Small intestine (tissue), 7 donors: Measurements from ENCODE around the gene HOXA11. TPM values are rescaled to one million over a fixed set of nuclear protein-coding genes. Genes with fewer than 3 reads are reported as not detected.

Experiments
- DNase-seq, 2 donors: peaks; one replicate each; pipeline versions ENCODE4 v3.0.0 to v3.0.0-alpha.2; 2013
- FAIRE-seq: peaks from 2 replicates; lab custom pipeline; 2012; peaks lifted over from hg19 to GRCh38; lab: Jason Lieb, UNC
- H3K27ac ChIP-seq, 3 donors: one replicate each; pipeline ENCODE4 v1.5.1; 2013; ENCODE audit warnings: low read length in 2 of 3, mild to moderate bottlenecking in 2 of 3, control low read depth in 1 of 3, inconsistent platforms in 1 of 3, low read depth in 1 of 3, moderate library complexity in 1 of 3
- H3K27me3 ChIP-seq, 3 donors: one replicate each; pipeline ENCODE4 v1.6.1; 2013; ENCODE audit warnings: low read length in 3 of 3, inconsistent platforms in 1 of 3; ENCODE audit not compliant: control insufficient read depth in 3 of 3, insufficient read depth in 3 of 3
- H3K36me3 ChIP-seq, 3 donors: one replicate each; pipeline ENCODE4 v1.6.1; 2013; ENCODE audit warnings: low read length in 3 of 3, inconsistent platforms in 1 of 3, low read depth in 1 of 3, mild to moderate bottlenecking in 1 of 3, moderate library complexity in 1 of 3; ENCODE audit not compliant: control insufficient read depth in 3 of 3, insufficient read depth in 2 of 3
- H3K4me1 ChIP-seq, 3 donors: one replicate each; pipeline ENCODE4 v1.6.1; 2013; ENCODE audit warnings: low read length in 2 of 3, inconsistent platforms in 1 of 3, low read depth in 1 of 3, mild to moderate bottlenecking in 1 of 3, moderate library complexity in 1 of 3; ENCODE audit not compliant: control insufficient read depth in 3 of 3, insufficient read depth in 2 of 3
- H3K4me3 ChIP-seq, 3 donors: one replicate each; pipeline ENCODE4 v1.5.1; 2013; ENCODE audit warnings: low read length in 3 of 3, control low read depth in 1 of 3, inconsistent platforms in 1 of 3, low read depth in 1 of 3, mild to moderate bottlenecking in 1 of 3, moderate library complexity in 1 of 3
- H3K9me3 ChIP-seq, 2 donors: one replicate each; pipeline ENCODE4 v1.6.1; 2013; ENCODE audit warnings: low read depth in 1 of 2, low read length in 1 of 2; ENCODE audit not compliant: control insufficient read depth in 2 of 2, insufficient read depth in 1 of 2
- WGBS, 3 donors: extraction: QIAGEN DNeasy Blood & Tissue Kit; methylation state at CpG; one replicate each; pipeline ENCODE4 v1.1.7; 2013; 5-methylcytosine and 5-hydroxymethylcytosine counted together
- polyA plus RNA-seq, 4 donors: library from polyadenylated mRNA; stranded (reverse) in 3 of 4; unstranded in 1 of 4; fragments of 200-250 nt in 3 of 4; fragments of 120-200 nt in 1 of 4; gene quantifications; one replicate each; pipeline versions ENCODE4 v1.2.1 to v1.2.3, GENCODE V29; 2013
- donor health status: healthy with polysubstance abuse.
- donor health status: control.
- donor health status: control.
- donor health status: Bipolar disorder and iron deficiency.
- donor health status: healthy.

Gene HOXA11
- polyA plus RNA-seq, 4 donors = 0.04 TPM; not detected in 3

- peaks cover 0 to 3% (median 1%) of the 10 kb centered on the region in 3 donors for H3K4me1 ChIP-seq
- DNase-seq (no peak), FAIRE-seq (no peak)
- no peak overlapping the region for H3K4me3 ChIP-seq
- H3K27ac ChIP-seq = no peak overlapping the region
- peaks cover 5 to 83% (median 47%) of the 10 kb centered on the region in 3 donors for H3K27me3 ChIP-seq
- no peaks in the 10 kb centered on the region for H3K36me3 ChIP-seq
- H3K9me3 ChIP-seq = no peaks in the 10 kb centered on the region
Measured at GRCh38 chr7:27217951-27218350, 32.9 kb upstream of the HOXA11 start.

DNA sequence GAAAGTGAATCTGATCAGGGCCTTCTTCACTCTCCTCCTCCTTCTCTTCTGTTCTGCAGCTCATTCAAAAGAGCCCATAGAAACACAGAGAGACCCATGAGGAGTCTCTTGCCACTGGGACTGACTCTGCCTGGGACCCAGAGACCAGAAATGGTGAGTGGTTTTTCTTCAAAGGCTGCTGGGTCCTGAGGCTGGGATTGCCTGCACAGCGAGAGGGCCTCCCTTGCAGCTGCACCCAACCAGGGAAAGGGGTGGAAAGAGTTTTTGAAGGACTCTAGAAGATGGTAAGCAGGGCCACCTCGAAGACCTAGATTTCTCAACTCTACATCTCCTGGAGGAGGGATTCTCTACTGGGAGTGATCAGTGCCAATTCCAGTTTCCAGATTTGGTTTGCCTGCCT lies 30.3 kb upstream of the HOXA11 start:
- no peaks in the 10 kb centered on the region for H3K9me3 ChIP-seq
- peaks cover 5 to 87% (median 50%) of the 10 kb centered on the region in 3 donors for H3K27me3 ChIP-seq
- H3K4me3 ChIP-seq = no peak overlapping the region
- DNase-seq (no peak), FAIRE-seq (no peak)
- peaks cover 0 to 16% (median 3%) of the 10 kb centered on the region in 3 donors for H3K4me1 ChIP-seq
- H3K36me3 ChIP-seq = no peaks in the 10 kb centered on the region
- 86 to 91% (median 88%) methylated on average over 2 of the region's 2 CpGs for WGBS, 3 donors
- H3K27ac ChIP-seq = no peak overlapping the region

DNA sequence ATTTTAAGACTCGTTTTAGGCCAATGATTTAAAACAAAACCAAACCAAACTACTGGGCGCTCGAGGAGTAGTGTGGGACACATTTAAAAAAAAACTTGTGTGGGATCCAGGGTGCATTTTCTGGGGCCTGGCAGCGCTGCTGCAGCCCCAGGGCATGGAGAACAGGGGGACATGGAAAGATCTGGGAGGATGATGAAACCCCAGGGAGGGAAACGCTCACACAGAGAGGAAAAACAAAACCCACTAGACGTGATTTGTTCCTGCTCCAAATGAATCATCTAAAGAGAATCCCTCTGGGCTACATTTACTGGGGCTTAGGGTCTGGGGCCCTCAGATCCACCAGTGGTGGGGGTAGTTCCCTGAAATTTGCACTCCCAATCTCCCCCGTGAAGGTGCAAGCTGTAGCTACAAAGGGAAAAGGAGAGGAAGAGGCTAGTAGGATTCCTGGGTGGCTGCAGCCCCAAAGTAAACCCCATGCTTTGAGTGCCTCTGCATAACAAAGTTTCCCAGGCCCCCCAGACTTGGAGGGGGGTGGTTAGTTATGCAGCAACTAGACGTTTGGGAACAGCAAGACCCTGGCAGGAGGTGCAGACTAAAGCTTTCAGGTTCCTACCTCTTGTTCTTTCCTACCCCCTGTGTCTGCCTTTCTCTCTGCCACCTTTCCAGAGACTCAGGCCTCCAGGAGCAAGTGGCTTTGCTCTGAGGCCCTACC lies 29.4 kb upstream of the HOXA11 start:
- peaks cover 5 to 87% (median 48%) of the 10 kb centered on the region in 3 donors for H3K27me3 ChIP-seq
- 64 to 70% (median 66%) methylated on average over 8 of the region's 8 CpGs for WGBS, 3 donors
- no peak for FAIRE-seq

GRCh38 chr7:27213433-27214238 lies 28.6 kb upstream of the HOXA11 start:
- H3K27me3 ChIP-seq = peaks cover 5 to 88% (median 51%) of the 10 kb centered on the region in 3 donors
- peak in 1 of 2 donors; percentile 37 for DNase-seq

More for the DNA sequence above, 29.4 kb upstream of the HOXA11 start:
- H3K4me1 ChIP-seq = peaks cover 0 to 24% (median 3%) of the 10 kb centered on the region in 3 donors
- no peaks in the 10 kb centered on the region for H3K9me3 ChIP-seq
- DNase-seq = no peak
- no peak overlapping the region for H3K27ac ChIP-seq
- H3K36me3 ChIP-seq = no peaks in the 10 kb centered on the region
- H3K4me3 ChIP-seq = no peak overlapping the region

GRCh38 chr7:27212497-27213432 lies 27.7 kb upstream of the HOXA11 start:
- FAIRE-seq = no peak
- Histone ChIP-seq H3K9me3 (no peaks in the 10 kb centered on the region), H3K4me1 (peaks cover 0 to 24% (median 3%) of the 10 kb centered on the region in 3 donors), H3K4me3 (no peak overlapping the region), H3K27ac (no peak overlapping the region), H3K36me3 (no peaks in the 10 kb centered on the region), H3K27me3 (peaks cover 5 to 96% (median 58%) of the 10 kb centered on the region in 3 donors)
- 7 to 10% (median 9%) methylated on average over 47 to 52 of the region's 52 CpGs for WGBS, 3 donors
- DNase-seq = peak in 1 of 2 donors; percentile 44

More at GRCh38 chr7:27213433-27214238, 28.6 kb upstream of the HOXA11 start:
- Histone ChIP-seq H3K4me1 (peaks cover 0 to 24% (median 3%) of the 10 kb centered on the region in 3 donors), H3K27ac (no peak overlapping the region), H3K4me3 (no peak overlapping the region), H3K9me3 (no peaks in the 10 kb centered on the region), H3K36me3 (no peaks in the 10 kb centered on the region)
- 39 to 54% (median 44%) methylated on average over 48 to 50 of the region's 50 CpGs for WGBS, 3 donors
- FAIRE-seq = no peak

GRCh38 chr7:27211764-27212204 lies 26.8 kb upstream of the HOXA11 start:
- DNase-seq = peak in 1 of 2 donors; percentile 35
- Histone ChIP-seq H3K36me3 (no peaks in the 10 kb centered on the region), H3K4me3 (no peak overlapping the region), H3K27me3 (peaks cover 5 to 96% (median 59%) of the 10 kb centered on the region in 3 donors), H3K4me1 (peaks cover 0 to 24% (median 3%) of the 10 kb centered on the region in 3 donors), H3K9me3 (no peaks in the 10 kb centered on the region), H3K27ac (no peak overlapping the region)
- 39 to 63% (median 47%) methylated on average over 3 of the region's 3 CpGs for WGBS, 3 donors
- no peak for FAIRE-seq

- 59 to 86% (median 79%) methylated on average over 1 of the region's 1 CpG for WGBS, 3 donors
- H3K4me1 ChIP-seq = peaks cover 0 to 24% (median 3%) of the 10 kb centered on the region in 3 donors
- peaks cover 5 to 96% (median 60%) of the 10 kb centered on the region in 3 donors for H3K27me3 ChIP-seq
- no peak overlapping the region for H3K27ac ChIP-seq
- no peak overlapping the region for H3K4me3 ChIP-seq
- DNase-seq (no peak), FAIRE-seq (no peak)
- no peaks in the 10 kb centered on the region for H3K36me3 ChIP-seq
- H3K9me3 ChIP-seq = no peaks in the 10 kb centered on the region
Measured at GRCh38 chr7:27211084-27211446, 26.0 kb upstream of the HOXA11 start.
